DMS79 treated with DMSO at 0.1 percent for 48 hours (cell line): ENCODE results near the gene USP19.

Source experiments
- DNase-seq: peaks from one replicate; lab custom pipeline; 2025; lab: John Stamatoyannopoulos, UW

The USP19 gene

GRCh38 chr3:49120438-49121131 is at the start of gene USP19:
USP19 (minus strand) TSS chr3:49120823; CDS start chr3:49119145, 1,678 bp downstream.
- peak; percentile 60 for DNase-seq

DNA sequence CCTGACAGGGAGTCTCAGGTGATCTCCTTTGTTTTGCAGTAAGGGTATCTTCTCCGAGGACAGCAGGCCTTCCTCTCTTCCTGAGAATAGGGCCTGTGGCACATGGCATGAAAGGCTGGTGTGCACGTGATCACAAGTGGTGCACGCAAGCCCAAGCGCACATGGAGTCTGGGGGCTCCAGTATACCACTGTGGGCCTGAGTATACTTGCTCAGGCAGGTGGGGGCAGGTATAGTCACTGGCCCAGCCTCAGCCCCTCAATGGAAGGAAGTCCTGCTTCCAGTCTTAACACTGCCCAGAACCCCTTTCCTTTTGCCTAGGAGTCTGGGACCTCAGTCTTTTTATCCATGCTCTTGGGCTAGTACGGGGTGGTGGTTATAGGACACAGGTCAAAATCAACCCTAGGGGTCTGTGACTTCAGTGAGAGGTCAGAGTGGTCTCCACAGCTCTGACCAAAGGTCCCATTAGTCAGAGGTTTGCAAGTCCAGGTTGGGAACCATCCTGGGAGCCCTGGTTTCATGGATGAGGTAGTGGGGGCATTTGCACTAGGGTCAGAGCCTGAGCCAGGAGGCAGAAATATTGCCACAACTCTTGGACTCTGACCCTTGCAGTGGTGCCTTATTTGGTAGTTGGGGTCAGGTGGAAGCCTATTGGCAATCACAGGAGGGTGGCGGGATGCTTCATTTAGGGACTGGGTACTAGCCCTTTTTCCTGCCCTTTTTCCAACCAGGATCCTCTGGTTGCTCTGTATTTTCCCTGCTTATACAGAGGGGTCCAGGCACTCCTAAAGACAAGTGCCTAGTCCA is 46.3 kb upstream of the USP19 start:
- no peak for DNase-seq

DNA sequence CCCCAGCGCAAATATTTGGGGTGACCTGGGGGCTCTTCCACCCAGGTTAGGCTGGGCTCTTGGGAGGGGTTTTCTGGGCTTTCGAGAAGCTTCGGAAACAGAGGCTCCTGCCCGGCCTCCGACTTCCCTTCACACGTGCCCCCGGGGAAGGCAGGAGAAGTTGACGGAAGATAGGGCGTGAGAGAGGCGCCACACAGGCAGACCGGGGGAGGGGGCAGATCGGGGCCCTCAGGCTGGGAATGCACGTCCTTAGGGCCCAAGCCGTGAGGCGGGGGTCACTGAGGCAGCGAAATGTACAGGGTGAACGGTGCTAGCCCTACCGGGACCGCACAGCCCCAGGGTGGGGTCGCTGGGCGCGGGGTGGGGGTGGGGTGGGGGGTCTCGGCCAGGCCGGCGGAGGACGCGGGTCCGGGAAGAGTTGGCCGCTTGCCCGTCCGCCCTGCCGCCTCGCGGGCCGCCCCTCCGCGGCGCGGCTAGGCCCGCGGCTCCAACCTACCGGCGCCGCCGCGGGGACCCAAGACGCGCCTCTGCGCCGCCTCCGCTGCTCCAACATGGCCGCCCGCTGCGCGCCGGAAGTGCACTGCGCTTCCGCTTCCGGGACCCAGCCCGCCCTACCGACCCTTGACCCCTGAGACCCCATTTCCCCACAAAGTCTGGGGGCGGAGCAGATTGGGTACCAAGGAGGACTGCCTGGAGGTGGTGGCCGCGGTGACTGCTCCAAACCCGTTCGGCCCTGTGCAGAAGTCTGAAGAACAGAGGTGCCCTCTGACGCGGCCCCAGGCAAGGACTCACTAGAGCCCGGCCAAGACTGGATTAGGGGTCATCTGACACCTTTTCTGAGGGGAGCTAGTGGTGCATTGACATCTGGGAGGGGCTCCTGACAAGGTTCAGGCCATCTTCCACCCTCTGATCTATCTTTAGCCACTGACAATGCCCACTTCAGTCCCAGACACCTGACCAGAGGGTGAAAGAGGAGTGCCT is 45.4 kb upstream of the USP19 start, which contains the start of gene CCDC71:
CCDC71 (minus strand) TSS at position 561 of the 981 bp plus-strand sequence. CDS start 2,123 bp downstream, outside the sequence.
- peak; percentile 14 for DNase-seq

DNA sequence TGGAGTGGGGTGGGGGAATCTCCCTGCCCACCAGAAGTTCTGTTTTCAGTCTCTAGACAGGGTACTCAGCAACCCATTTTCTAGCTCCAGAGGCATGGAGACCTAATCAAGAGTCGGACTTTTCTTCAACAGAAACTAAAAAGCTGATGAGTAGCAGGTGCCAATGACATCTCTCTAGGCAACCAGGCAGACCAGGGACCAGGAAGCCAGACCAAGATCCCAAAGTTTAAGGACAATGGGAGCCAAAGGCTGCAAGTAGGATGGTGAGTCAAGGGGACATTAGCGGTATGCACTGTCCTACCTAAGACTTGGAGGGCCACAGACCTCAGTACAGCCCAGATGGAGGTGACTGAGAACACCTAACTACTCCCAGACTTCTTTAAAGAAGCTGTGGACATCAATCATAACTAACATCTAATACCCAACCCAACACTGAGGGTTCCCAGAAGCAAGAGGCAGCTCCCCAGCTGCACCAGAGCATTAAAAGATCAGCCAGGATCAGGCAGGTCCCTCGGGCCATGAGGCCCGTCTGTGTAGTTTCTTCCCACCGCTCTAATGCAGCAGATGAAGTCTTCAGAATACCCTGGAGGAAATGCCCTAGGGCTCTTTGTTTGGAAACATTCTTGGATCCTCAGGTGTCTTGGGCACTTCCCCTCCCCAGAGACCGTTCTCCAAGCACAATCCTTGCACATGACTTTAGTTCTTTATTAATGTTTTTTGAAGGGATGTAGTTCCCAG is 44.5 kb upstream of the USP19 start:
- no peak for DNase-seq

- DNase-seq, result no peak
Measured at GRCh38 chr3:49163609-49164008, 43.0 kb upstream of the USP19 start.

DNA sequence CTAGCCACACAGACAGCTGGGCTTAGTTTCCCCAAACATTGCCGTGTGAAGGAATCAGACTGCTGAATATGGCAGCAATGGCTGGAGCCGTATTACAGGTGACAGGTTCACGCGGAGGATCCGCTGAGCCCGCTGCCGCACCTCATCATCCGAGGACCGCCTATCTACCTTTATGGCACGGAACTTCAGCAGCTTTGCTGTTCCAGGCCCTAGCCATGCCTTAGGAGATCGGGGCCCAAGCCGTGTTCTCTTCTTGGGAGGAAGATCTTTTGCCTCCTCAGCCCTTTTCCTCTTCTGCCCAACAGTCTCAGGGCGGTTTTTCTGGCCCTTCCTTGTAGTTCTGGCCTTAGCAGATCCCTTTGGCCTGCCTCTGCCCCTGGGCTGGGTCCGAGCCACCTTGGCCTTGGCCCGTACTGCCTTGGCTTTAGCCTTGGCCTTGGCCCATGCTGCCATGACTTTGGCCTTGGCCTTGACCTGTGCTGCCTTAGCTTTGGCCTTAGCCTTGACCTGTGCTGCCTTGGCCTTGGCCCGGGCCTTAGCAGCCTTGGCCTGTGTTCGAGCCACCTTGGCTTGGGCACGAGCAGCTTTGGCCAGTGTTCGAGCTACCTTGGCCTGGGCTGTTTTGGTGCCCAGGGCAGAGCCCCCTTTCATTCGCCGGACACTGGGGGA is 42.3 kb upstream of the USP19 start:
- DNase-seq, result no peak

DNA sequence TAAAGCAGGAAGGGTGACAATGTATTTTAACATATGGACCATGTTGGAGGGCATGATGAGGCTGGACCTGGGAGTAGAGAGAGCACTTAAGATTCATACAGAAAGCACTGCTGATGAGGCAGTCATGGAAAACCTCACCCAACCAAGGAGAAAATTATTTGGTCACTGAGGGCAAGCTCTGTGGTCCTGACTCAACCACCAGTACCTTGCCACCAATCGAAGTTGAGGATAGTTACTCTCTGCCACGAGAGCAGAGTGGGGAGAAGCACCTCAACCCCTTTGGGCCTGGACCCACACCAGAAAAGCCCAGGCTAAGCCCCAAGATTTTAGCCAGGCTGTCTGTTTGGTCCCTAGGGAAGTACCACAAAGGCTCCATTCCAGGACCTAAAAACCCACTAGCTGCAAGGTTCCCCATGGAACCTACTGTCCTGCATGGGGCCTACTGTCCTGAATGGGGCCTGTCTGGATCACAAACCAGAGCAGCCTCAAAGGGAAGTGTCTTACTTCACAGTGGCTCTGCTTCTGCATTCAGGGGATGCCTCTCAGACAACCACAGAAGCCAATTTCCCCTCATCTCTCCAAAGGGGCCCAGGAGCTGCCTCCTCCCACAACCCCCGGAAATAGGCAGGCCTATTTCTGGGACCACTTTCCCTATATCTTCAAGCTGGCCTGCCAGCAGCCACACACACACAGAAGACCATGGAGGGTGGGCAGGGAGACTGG is 41.3 kb upstream of the USP19 start:
- DNase-seq, result no peak

DNA sequence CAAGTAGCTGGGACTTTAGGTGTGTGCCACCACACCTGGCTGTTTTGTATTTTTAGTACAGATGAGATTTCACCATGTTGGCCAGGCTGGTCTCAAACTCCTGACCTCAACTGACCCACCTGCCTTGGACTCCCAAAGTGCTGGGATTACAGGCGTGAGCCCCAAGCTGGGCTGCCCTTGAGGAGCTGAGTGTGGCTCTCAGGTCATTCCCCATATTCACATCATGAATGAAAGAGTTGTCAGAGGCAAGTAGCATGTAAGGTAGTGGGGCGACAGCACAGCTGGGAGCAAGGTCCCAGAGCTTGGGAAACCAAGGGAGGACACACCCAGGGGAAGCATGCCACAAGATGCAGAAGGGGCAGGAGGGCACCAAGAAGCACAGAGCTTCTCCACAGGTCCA is 40.6 kb upstream of the USP19 start:
- DNase-seq, result no peak

GRCh38 chr3:49158792-49159191 is 38.2 kb upstream of the USP19 start:
- DNase-seq, result peak; percentile 8

- DNase-seq, result no peak
Measured at GRCh38 chr3:49158103-49158709, 37.6 kb upstream of the USP19 start.

- no peak for DNase-seq
Measured at GRCh38 chr3:49157289-49157688, 36.7 kb upstream of the USP19 start.

DNA sequence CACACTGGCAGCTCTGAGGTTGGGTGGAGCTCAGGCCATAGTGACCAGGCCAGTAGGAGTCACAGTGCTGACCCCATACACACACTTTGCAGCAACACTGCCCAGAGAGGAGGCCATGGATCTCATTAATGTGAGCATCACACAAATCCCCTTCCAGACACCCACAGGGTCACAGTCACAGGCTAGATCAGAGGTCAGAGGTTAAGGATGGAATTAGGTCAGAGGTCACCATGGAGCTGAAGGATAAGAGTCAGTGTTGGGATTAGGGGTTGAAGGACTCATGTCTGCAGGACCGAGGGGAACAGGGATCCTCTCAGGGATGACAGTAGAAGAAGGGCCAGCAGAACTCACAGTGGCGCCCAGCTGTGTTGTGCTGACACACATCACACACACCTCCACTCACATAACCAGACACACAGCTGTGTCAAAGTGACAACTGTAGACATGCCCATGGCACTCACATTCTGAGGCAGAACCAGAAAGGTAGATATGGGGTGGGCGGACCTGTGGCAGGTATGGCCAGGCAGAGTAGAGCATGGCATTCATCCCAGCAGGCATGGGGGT is 32.8 kb upstream of the USP19 start:
- no peak for DNase-seq

DNA sequence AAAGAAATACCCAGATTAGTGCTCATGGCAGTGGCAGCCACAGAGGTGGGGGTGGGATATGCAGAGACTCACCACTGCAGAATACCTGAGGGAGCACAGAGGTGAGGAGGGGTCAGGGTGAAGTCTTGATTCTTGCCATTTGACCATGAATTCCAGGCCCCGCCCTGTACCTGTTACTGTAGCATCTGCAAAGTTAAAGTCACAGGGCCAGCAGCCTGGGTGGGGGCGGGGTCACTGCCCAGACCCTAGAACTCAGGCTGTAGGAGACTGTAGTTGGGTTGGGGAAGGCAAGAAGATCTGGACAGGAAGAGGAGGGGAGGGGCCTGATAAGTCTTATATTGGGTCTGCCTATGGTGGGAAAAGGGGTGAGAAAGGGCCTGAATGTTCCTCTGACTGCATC is 31.0 kb upstream of the USP19 start:
- no peak for DNase-seq

DNA sequence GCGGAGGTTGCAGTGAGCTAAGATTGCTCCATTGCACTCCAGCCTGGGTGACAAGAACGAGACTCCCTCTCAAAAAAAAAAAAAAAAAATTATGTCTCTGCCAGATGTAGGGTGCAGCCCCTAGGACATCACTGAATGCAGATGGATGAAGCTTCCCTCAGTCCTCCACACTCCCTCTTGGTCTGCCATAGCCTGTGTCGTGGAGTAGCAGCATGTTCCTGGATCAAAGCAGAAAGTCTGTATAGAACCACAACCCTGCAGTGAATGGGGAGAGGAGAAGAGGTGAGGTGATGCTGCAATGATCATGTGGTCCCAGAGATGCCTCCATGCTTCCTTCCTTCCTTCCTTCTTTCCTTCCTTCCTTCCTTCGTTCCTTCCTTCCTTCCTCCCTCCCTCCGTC is 27.5 kb upstream of the USP19 start:
- DNase-seq, result no peak

- DNase-seq, result no peak
Measured at GRCh38 chr3:49140080-49140479, 19.5 kb upstream of the USP19 start.

GRCh38 chr3:49135499-49135898 is 14.9 kb upstream of the USP19 start:
- DNase-seq, result no peak

GRCh38 chr3:49134471-49135265 is 14.0 kb upstream of the USP19 start:
- DNase-seq, result no peak

GRCh38 chr3:49133226-49133951 is 12.8 kb upstream of the USP19 start:
- DNase-seq, result peak; percentile 23
